K562 (cell line): ENCODE measurements around the gene SIGLEC11. TPM values are rescaled to one million over a fixed set of nuclear protein-coding genes. Genes with fewer than 3 reads are reported as not detected.

Experiments used
- ARID3B ChIP-seq: fragments of 250-450 bp; sonication (Bioruptor Pico); IDR thresholded peaks from 2 replicates; pipeline ENCODE4 v1.4.0; 2020; ENCODE audit warnings: borderline replicate concordance
- CEBPB ChIP-seq: fragments of 450-650 bp; IDR thresholded peaks from 2 replicates; pipeline ENCODE4 v1.6.1; 2016; ENCODE audit warnings: missing genetic modification characterization, missing compliant biosample characterization
- CHCHD3 ChIP-seq: fragments of 250-450 bp; sonication (Bioruptor Pico); IDR thresholded peaks from 2 replicates; pipeline ENCODE4 v2.1.2; 2022; ENCODE audit warnings: mild to moderate bottlenecking
- CREB3L1 ChIP-seq: fragments of 450-650 bp; IDR thresholded peaks from 2 replicates; pipeline ENCODE4 v1.6.1; 2014; ENCODE audit warnings: low read depth, mild to moderate bottlenecking, moderate library complexity, borderline replicate concordance
- DEAF1 ChIP-seq: fragments of 450-650 bp; formaldehyde crosslinking; IDR thresholded peaks from 2 replicates; pipeline ENCODE4 v1.4.0; 2020; ENCODE audit warnings: mild to moderate bottlenecking, moderate library complexity
- ELF4 ChIP-seq: fragments of 450-650 bp; formaldehyde crosslinking; IDR thresholded peaks from 2 replicates; pipeline ENCODE4 v1.4.0; 2022; ENCODE audit warnings: missing genetic modification characterization
- ETV1 ChIP-seq: fragments of 450-650 bp; conservative IDR thresholded peaks from 2 replicates; pipeline ENCODE4 v1.6.1; 2016; ENCODE audit warnings: missing genetic modification characterization, control low read depth, low read depth, missing compliant biosample characterization
- IFI16 ChIP-seq: fragments of 250-450 bp; sonication (Bioruptor Pico); IDR thresholded peaks from 2 replicates; pipeline ENCODE4 v2.1.2; 2022; ENCODE audit warnings: mild to moderate bottlenecking, inconsistent platforms
- NFIX ChIP-seq: fragments of 250-450 bp; sonication (Bioruptor Pico); IDR thresholded peaks from 2 replicates; pipeline ENCODE4 v1.4.0; 2020; ENCODE audit warnings: low read depth, mild to moderate bottlenecking, moderate library complexity
- RAD21 ChIP-seq, 2 experiments: fragments of 250-450 bp in 1 of 2; fragments of 450-650 bp in 1 of 2; sonication (Bioruptor Pico) in 1 of 2; formaldehyde crosslinking in 1 of 2; IDR thresholded peaks in 1 of 2; conservative IDR thresholded peaks in 1 of 2; 2 replicates each; pipeline versions ENCODE4 v1.4.0 to v1.8.0; 2020 to 2022; ENCODE audit warnings: mild to moderate bottlenecking in 2 of 2, moderate library complexity in 1 of 2
- SETDB1 ChIP-seq: IDR thresholded peaks from one replicate; pipeline ENCODE4 v1.6.1; 2012; ENCODE audit warnings: low read length, control low read depth, inconsistent platforms
- SIRT6 ChIP-seq: IDR thresholded peaks from one replicate; pipeline ENCODE4 v1.6.1; 2012; ENCODE audit warnings: low read depth, mild to moderate bottlenecking, control low read depth, inconsistent platforms, low read length, moderate library complexity
- SMARCA4 ChIP-seq: fragments of 450-650 bp; IDR thresholded peaks from 2 replicates; pipeline ENCODE4 v1.6.1; 2016
- SRF ChIP-seq, 2 experiments: fragments of 250-450, 450-650 bp in 1 of 2; sonication (Bioruptor Pico) in 1 of 2; sonication (generic) in 1 of 2; formaldehyde crosslinking; IDR thresholded peaks; 2 replicates each; pipeline versions ENCODE4 v1.5.0 to v1.5.1; 2020 to 2022; ENCODE audit warnings: mild to moderate bottlenecking in 1 of 2, missing genetic modification reagents in 1 of 2
- SRSF7 ChIP-seq: fragments of 200-400 bp; formaldehyde crosslinking; optimal IDR thresholded peaks from 2 replicates; pipeline ENCODE3; 2017; ENCODE audit warnings: mild to moderate bottlenecking, low read depth, low read length
- STAG1 ChIP-seq: sonication (generic); formaldehyde crosslinking; IDR thresholded peaks from 2 replicates; pipeline ENCODE4 v1.5.0; 2020; ENCODE audit warnings: missing genetic modification reagents, borderline replicate concordance
- TAF7 ChIP-seq: fragments of 450-650 bp; IDR thresholded peaks from 2 replicates; pipeline ENCODE4 v1.6.1; 2016; ENCODE audit warnings: missing genetic modification characterization, missing compliant biosample characterization
- TAF9B ChIP-seq: fragments of 450-650 bp; IDR thresholded peaks from 2 replicates; pipeline ENCODE4 v1.6.1; 2018; ENCODE audit warnings: mild to moderate bottlenecking; ENCODE audit not compliant: partially characterized antibody
- TARDBP ChIP-seq: fragments of 450-650 bp; IDR thresholded peaks from 2 replicates; pipeline ENCODE4 v1.6.1; 2016
- TCF15 ChIP-seq: fragments of 250-450 bp; sonication (Bioruptor Pico); IDR thresholded peaks from 2 replicates; pipeline ENCODE4 v1.8.0; 2022; ENCODE audit warnings: moderate library complexity, mild to moderate bottlenecking, inconsistent platforms
- TCF3 ChIP-seq: sonication (generic); formaldehyde crosslinking; IDR thresholded peaks from 2 replicates; pipeline ENCODE4 v1.4.0; 2020; ENCODE audit warnings: mild to moderate bottlenecking, missing genetic modification reagents
- ZNF232 ChIP-seq: sonication (generic); formaldehyde crosslinking; IDR thresholded peaks from 2 replicates; pipeline ENCODE4 v1.8.0; 2022; ENCODE audit warnings: mild to moderate bottlenecking, missing genetic modification reagents
- ZNF586 ChIP-seq: fragments of 450-650 bp; formaldehyde crosslinking; conservative IDR thresholded peaks from 2 replicates; pipeline ENCODE4 v1.4.0; 2020; ENCODE audit warnings: mild to moderate bottlenecking, moderate library complexity
- ZSCAN29 ChIP-seq: fragments of 450-650 bp; IDR thresholded peaks from 2 replicates; pipeline ENCODE4 v1.6.1; 2017
- polyA plus RNA-seq, 8 experiments: library from polyadenylated mRNA; depleted of rRNA in 4 of 8; stranded (reverse) in 5 of 8; unstranded in 3 of 8; fragments of >200 nt; fragmentation: Nextera tagmentation in 2 of 8; fragmentation: Illumina TruSeq in 1 of 8; extraction: Ambion mirVana in 2 of 8; extraction: Trizol in 1 of 8; gene quantifications; 2 replicates each; pipeline versions ENCODE4 v1.2.1 to v1.2.3, GENCODE V29; 2011 to 2014; ENCODE audit warnings: inconsistent platforms in 1 of 8, missing spikeins in 1 of 8
- total RNA-seq, 7 experiments: library from RNA; depleted of rRNA in 6 of 7; stranded (reverse); fragments of >200 nt in 6 of 7; fragmentation: Illumina TruSeq in 2 of 7; extraction: Trizol in 2 of 7; gene quantifications; 2 replicates each; pipeline versions ENCODE4 v1.2.1 to v1.2.3, GENCODE V29; 2011 to 2021; ENCODE audit warnings: low replicate concordance in 1 of 7

The SIGLEC11 gene
- total and polyA plus RNA-seq, 9 of the 15 experiments (the other 6 are each of a cell fraction or from before 2014, with no cell fraction given): not detected

DNA sequence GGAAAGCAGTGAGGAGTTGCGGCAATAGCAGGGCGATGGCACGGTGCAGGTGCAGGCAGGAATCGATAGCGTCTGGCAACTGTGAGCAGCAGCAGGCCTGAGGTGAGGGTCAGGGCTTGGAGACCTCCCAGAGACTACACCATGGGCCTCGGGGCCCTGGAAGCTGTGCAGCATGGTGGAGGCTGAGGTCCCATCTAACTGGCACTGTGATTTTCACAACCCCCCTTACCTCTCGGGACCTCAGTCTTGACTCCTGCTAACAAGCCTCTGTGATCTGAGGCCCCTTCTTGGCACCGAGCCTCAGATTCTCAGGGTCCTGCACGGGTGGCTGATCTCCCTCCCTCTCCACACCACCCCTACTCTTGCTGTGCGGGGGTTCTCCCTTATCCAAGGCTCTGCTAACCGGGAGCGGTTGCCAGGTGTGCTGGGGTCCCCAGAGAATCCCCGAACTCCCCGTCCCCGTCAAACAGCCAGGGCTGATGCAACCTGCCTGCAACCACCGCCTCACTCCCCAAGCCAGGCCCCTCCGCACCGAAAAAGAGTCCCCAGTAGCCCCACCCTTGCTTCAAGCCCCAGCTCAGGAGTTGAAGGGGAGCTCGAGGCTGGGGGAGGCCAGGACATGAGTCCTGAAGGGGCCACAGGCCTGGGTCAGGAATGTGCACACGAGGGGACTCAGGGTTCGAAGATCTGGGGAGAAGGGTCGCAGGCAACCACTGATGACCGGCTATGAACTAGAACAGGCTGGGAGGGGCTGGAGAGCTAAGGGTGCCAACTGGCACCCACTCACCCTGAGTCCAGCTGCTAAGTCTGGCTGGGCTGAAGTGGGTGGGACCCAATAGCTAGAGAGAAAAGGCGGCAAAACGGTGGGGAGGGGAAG is 36.7 kb downstream of the SIGLEC11 start (continued):
- TF ChIP-seq SRF (CRISPR knock-in tag; IDR thresholded peaks at IDR 0.05) (no peak; a peak in 2 of 4 replicates), TAF7 (tag) (peak; percentile 79), SRSF7 (no peak), ZSCAN29 (no peak), RAD21 (CRISPR knock-in tag; conservative IDR thresholded peaks at IDR 0.05 in 1 of 2, IDR thresholded peaks at IDR 0.05 in 1 of 2) (peak; percentile 15 to 35; a peak in 1 of 4 replicates), CHCHD3 (no peak), SMARCA4 (peak; percentile 68; the same call in 1 of the 2 replicates), TARDBP (no peak), DEAF1 (CRISPR knock-in tag) (peak; percentile 41; the same call in 1 of the 2 replicates), CREB3L1 (no peak), TAF9B (no peak), TCF15 (0 out of 2 replicates have a peak, but pooled peaks have one; percentile 65), STAG1 (CRISPR knock-in tag) (no peak), NFIX (CRISPR knock-in tag) (no peak; the same call in 1 of the 2 replicates), CEBPB (peak; percentile 50; the same call in 1 of the 2 replicates), SIRT6 (no peak), ELF4 (CRISPR knock-in tag) (no peak), ZNF586 (CRISPR knock-in tag) (peak; percentile 99), IFI16 (CRISPR knock-in tag) (peak; percentile 12; the same call in 1 of the 2 replicates), ETV1 (no peak; the same call in 1 of the 2 replicates), ARID3B (no peak), TCF3 (CRISPR knock-in tag) (no peak), SETDB1 (no peak), ZNF232 (CRISPR knock-in tag) (no peak)
